Neural progenitor cell (in vitro differentiated cells): ENCODE results near the gene STAC2. TPM values are rescaled to one million over a fixed set of nuclear protein-coding genes. Genes with fewer than 3 reads are reported as not detected.

Experiments
- DNase-seq: peaks from one replicate; pipeline ENCODE4 v3.0.0-alpha.2; 2016; ENCODE audit warnings: low spot score
- H2AFZ ChIP-seq: fragments of 200-600 bp; sonication (generic); replicated peaks from 2 replicates; pipeline ENCODE4 v1.6.1; 2016; ENCODE audit warnings: antibody characterized with exemption
- H3F3A ChIP-seq: fragments of 200-600 bp; sonication (generic); 2 replicates; pipeline ENCODE4 v1.6.1; 2016; ENCODE audit warnings: antibody characterized with exemption, low read depth
- H3K27ac ChIP-seq: fragments of 200-600 bp; sonication (generic); 2 replicates; pipeline ENCODE4 v1.5.1; 2016; ENCODE audit warnings: mild to moderate bottlenecking
- H3K27me3 ChIP-seq: fragments of 200-600 bp; sonication (generic); 2 replicates; pipeline ENCODE4 v1.6.1; 2016; ENCODE audit warnings: mild to moderate bottlenecking, moderate library complexity
- H3K36me3 ChIP-seq: fragments of 200-600 bp; sonication (generic); 2 replicates; pipeline ENCODE4 v1.5.1; 2016
- H3K4me1 ChIP-seq: fragments of 200-600 bp; sonication (generic); 2 replicates; pipeline ENCODE4 v1.6.1; 2016; ENCODE audit warnings: mixed run types
- H3K4me2 ChIP-seq: fragments of 200-600 bp; sonication (generic); 2 replicates; pipeline ENCODE4 v1.6.1; 2016
- H3K4me3 ChIP-seq: fragments of 200-600 bp; sonication (generic); 2 replicates; pipeline ENCODE4 v1.5.1; 2016
- H3K79me2 ChIP-seq: fragments of 200-600 bp; sonication (generic); 2 replicates; pipeline ENCODE4 v1.6.1; 2016; ENCODE audit warnings: low read depth
- H3K9ac ChIP-seq: fragments of 200-600 bp; sonication (generic); 2 replicates; pipeline ENCODE4 v1.6.1; 2016
- H3K9me3 ChIP-seq: fragments of 200-600 bp; sonication (generic); 2 replicates; pipeline ENCODE4 v1.5.1; 2016; ENCODE audit warnings: low read depth
- H4K20me1 ChIP-seq: fragments of 200-600 bp; sonication (generic); 2 replicates; pipeline ENCODE4 v1.6.1; 2016; ENCODE audit warnings: low read depth
- H3K27ac Mint-ChIP-seq: 3 replicates; pipeline ENCODE4 v1.8.0; 2021; ENCODE audit warnings: mixed read lengths
- H3K27me3 Mint-ChIP-seq: 2 replicates; pipeline ENCODE4 v1.8.0; 2022; ENCODE audit warnings: low read depth, mild to moderate bottlenecking, inconsistent platforms, moderate library complexity, mixed read lengths; ENCODE audit not compliant: insufficient read depth
- H3K36me3 Mint-ChIP-seq: 3 replicates; pipeline ENCODE4 v1.8.0; 2021; ENCODE audit warnings: mixed read lengths
- H3K4me1 Mint-ChIP-seq: 3 replicates; pipeline ENCODE4 v1.8.0; 2021; ENCODE audit warnings: mixed read lengths
- H3K4me3 Mint-ChIP-seq: 3 replicates; pipeline ENCODE4 v1.8.0; 2021; ENCODE audit warnings: mild to moderate bottlenecking, moderate library complexity, mixed read lengths
- H3K9me3 Mint-ChIP-seq: 3 replicates; pipeline ENCODE4 v1.8.0; 2020; ENCODE audit warnings: mixed read lengths
- EZH2 ChIP-seq: fragments of 200-600 bp; sonication (generic); IDR thresholded peaks from 2 replicates; pipeline ENCODE4 v1.6.1; 2017; ENCODE audit warnings: antibody characterized with exemption, mild to moderate bottlenecking, moderate library complexity
- EZH2phosphoT487 ChIP-seq: fragments of 200-600 bp; sonication (generic); IDR thresholded peaks from 2 replicates; pipeline ENCODE4 v1.6.1; 2017; ENCODE audit warnings: antibody characterized with exemption
- total RNA-seq: library from RNA; depleted of rRNA; stranded (reverse); fragments of >200 nt; gene quantifications from 2 replicates; pipeline ENCODE4 v1.2.3, GENCODE V29; 2015; ENCODE audit warnings: low replicate concordance
- TF ChIP-seq, protein P1 (sequence below): fragments of 200-600 bp; sonication (generic); IDR thresholded peaks from 2 replicates; pipeline ENCODE4 v1.5.1; 2017; ENCODE audit warnings: antibody characterized with exemption, mild to moderate bottlenecking

STAC2 gene
- total RNA-seq, 1 donor from 2014 or later = 0.13 TPM

DNA sequence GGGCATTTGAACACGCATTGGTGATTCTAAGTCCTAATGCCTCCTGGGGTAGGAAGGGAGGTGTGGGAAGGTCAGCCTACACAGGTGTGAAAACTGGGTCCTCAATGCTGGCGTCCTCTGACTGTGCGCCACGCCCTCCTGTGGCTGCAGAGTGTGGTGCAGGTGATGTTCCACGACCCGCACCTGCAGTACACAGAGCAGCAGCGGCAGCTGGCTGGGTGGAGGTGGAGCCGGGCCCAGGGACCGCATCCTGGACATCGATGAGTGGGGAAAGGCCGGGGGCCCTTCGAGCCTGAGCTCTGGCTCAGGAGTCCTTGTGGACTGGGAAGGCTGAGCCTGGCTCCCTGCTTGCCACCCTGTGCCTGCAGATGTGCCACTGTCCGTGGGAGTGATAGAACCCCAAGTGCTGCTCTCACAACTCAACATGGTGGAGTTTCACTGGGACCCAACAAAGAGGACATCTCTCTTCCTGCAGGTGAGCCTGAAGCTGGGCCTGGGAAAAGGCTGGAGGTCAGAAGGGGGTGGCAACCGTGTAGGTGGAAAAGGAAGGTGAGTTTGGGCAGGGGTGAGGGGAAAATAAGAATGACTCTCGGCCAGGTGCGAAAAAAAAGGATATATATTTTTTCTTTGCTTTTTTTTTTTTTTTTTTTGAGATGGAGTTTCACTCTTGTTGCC lies 14.0 kb upstream of the STAC2 start:
- H3K4me3 Mint-ChIP-seq = peak overlapping the region; percentile 35
- Histone ChIP-seq H3K27me3 (no peaks in the 10 kb centered on the region), H3K4me3 (no peak overlapping the region), H3F3A (peaks cover 9% of the 10 kb centered on the region), H3K27ac (no peak overlapping the region), H3K9ac (no peak overlapping the region), H3K4me2 (no peak overlapping the region), H3K4me1 (no peaks in the 10 kb centered on the region), H4K20me1 (no peaks in the 10 kb centered on the region), H2AFZ (peak overlapping the region; percentile 79), H3K9me3 (no peaks in the 10 kb centered on the region), H3K36me3 (no peaks in the 10 kb centered on the region), H3K79me2 (no peaks in the 10 kb centered on the region)
- H3K36me3 Mint-ChIP-seq = no peaks in the 10 kb centered on the region
- DNase-seq = peak; percentile 81
- no peak overlapping the region for H3K27ac Mint-ChIP-seq
- TF ChIP-seq EZH2 (no peak), EZH2phosphoT487 (no peak)
- TF ChIP-seq, protein P1, sequence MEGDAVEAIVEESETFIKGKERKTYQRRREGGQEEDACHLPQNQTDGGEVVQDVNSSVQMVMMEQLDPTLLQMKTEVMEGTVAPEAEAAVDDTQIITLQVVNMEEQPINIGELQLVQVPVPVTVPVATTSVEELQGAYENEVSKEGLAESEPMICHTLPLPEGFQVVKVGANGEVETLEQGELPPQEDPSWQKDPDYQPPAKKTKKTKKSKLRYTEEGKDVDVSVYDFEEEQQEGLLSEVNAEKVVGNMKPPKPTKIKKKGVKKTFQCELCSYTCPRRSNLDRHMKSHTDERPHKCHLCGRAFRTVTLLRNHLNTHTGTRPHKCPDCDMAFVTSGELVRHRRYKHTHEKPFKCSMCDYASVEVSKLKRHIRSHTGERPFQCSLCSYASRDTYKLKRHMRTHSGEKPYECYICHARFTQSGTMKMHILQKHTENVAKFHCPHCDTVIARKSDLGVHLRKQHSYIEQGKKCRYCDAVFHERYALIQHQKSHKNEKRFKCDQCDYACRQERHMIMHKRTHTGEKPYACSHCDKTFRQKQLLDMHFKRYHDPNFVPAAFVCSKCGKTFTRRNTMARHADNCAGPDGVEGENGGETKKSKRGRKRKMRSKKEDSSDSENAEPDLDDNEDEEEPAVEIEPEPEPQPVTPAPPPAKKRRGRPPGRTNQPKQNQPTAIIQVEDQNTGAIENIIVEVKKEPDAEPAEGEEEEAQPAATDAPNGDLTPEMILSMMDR = peak; percentile 77
- H3K27me3 Mint-ChIP-seq = peaks cover 16% of the 10 kb centered on the region
- H3K4me1 Mint-ChIP-seq = peaks cover 7% of the 10 kb centered on the region
- H3K9me3 Mint-ChIP-seq = no peaks in the 10 kb centered on the region

DNA sequence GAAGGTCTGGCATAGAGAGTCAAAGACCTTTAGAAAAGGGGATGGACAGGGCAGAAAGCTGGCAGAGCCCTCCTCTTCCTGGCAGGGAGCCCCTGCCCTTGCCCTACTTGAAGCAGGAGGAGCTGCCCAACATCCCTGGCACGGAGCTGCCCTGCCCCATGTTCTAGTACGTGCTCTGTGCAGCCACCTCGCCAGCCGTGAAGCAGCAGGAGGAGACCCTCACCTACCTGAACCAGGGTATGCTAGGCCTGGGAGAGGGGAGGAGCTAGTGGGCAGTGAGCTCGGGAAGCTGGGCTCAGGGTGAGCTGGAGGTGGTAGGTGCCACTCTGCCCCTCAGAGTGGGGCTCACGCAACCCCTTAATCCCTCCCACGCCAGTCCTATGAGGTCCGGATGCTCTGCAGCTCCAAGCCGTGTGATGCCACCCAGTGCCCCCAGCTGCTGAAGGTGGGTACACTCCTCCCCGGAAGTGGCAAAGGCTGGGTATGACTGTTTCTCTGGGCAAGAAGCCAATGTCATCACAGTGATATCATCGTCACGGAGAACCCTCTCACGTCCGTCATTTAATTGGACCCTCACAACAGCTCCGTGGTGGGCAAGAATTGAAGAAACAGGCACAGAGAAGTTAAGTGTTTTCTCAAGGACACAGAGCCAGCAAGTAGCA lies 12.7 kb upstream of the STAC2 start:
- Histone ChIP-seq H3K79me2 (no peaks in the 10 kb centered on the region), H3K4me1 (no peaks in the 10 kb centered on the region), H3K4me3 (no peak overlapping the region), H3F3A (peaks cover 9% of the 10 kb centered on the region), H3K9me3 (no peaks in the 10 kb centered on the region), H3K27me3 (no peaks in the 10 kb centered on the region), H2AFZ (no peak overlapping the region), H4K20me1 (no peaks in the 10 kb centered on the region), H3K36me3 (no peaks in the 10 kb centered on the region), H3K27ac (no peak overlapping the region), H3K9ac (no peak overlapping the region), H3K4me2 (no peak overlapping the region)
- peaks cover 4% of the 10 kb centered on the region for H3K4me1 Mint-ChIP-seq
- peaks cover 16% of the 10 kb centered on the region for H3K27me3 Mint-ChIP-seq
- no peak for TF ChIP-seq EZH2
- TF ChIP-seq, protein P1 = no peak
- no peak for TF ChIP-seq EZH2phosphoT487
- no peak overlapping the region for H3K4me3 Mint-ChIP-seq
- H3K27ac Mint-ChIP-seq = no peak overlapping the region
- no peaks in the 10 kb centered on the region for H3K9me3 Mint-ChIP-seq
- DNase-seq = no peak
- H3K36me3 Mint-ChIP-seq = no peaks in the 10 kb centered on the region

DNA sequence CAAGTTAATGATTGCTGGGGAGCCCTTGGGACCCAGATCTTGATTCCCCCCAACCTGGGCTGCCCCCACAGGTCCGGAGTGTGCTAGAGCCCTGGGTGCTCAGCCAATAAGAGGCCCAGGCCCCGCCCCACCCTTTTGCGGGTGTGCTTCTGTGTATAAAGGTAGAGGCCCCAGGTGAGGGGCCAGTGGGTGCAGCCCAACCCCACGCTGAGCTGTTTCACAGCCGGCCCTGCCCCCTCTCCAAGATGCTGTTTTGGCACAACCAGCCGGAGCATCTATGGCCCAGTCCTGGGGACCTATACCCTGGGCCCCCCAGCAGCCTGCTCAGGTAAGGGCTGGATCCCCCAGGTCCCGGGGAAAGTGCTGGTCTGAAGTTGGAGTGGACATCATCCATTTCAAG lies 11.8 kb upstream of the STAC2 start:
- Mint-ChIP-seq H3K36me3 (no peaks in the 10 kb centered on the region), H3K9me3 (no peaks in the 10 kb centered on the region), H3K27ac (no peak overlapping the region), H3K27me3 (peaks cover 16% of the 10 kb centered on the region), H3K4me3 (no peak overlapping the region), H3K4me1 (peaks cover 4% of the 10 kb centered on the region)
- DNase-seq = no peak
- H2AFZ ChIP-seq = no peak overlapping the region
- H3K27me3 ChIP-seq = no peaks in the 10 kb centered on the region
- no peaks in the 10 kb centered on the region for H3K36me3 ChIP-seq
- H3K4me2 ChIP-seq = no peak overlapping the region
- peaks cover 9% of the 10 kb centered on the region for H3F3A ChIP-seq
- H3K9me3 ChIP-seq = no peaks in the 10 kb centered on the region
- H3K9ac ChIP-seq = no peak overlapping the region
- H3K79me2 ChIP-seq = no peaks in the 10 kb centered on the region
- TF ChIP-seq, protein P1 = no peak
- TF ChIP-seq EZH2 = no peak
- no peak for TF ChIP-seq EZH2phosphoT487
- H4K20me1 ChIP-seq = no peaks in the 10 kb centered on the region
- H3K27ac ChIP-seq = no peak overlapping the region
- H3K4me1 ChIP-seq = peaks cover 4% of the 10 kb centered on the region
- H3K4me3 ChIP-seq = no peak overlapping the region
